HEK293 (cell line): ENCODE measurements around the gene DEFB113.
"Not testable (repeated sequence)": the region's sequence is repeated elsewhere in the genome, so short reads cannot be mapped to it uniquely, and the experiment has no call there.

Source experiments
- CTCF ChIA-PET: fragments of 350-600 bp; formaldehyde crosslinking; extraction: SDS; loops from one replicate; lab custom pipeline; 2021; ENCODE audit warnings: antibody characterized with exemption; lab: Yijun Ruan, JAX
- POLR2A ChIA-PET: fragments of 300-600 bp; formaldehyde crosslinking; extraction: SDS; loops from one replicate; lab custom pipeline; 2020; ENCODE audit warnings: antibody characterized with exemption, inconsistent platforms; lab: Yijun Ruan, JAX
- H3K27ac ChIP-seq: fragments of 200-500 bp; sonication (Bioruptor generic); 2 replicates; pipeline ENCODE4 v1.5.1; 2014; ENCODE audit warnings: low read depth, low read length, control low read depth, inconsistent platforms; ENCODE audit errors: extremely low read depth
- H3K36me3 ChIP-seq, 2 experiments: fragments of 200-500 bp in 1 of 2; sonication (Bioruptor generic) in 1 of 2; 1 replicate in 1 of 2; 2 replicates in 1 of 2; pipeline ENCODE4 v1.5.1; 2014 to 2017; ENCODE audit warnings: inconsistent platforms in 2 of 2, low read length in 2 of 2; ENCODE audit not compliant: control insufficient read depth in 2 of 2, insufficient read depth in 1 of 2
- H3K4me1 ChIP-seq: fragments of 200-500 bp; sonication (Bioruptor generic); 2 replicates; pipeline ENCODE4 v1.5.1; 2014; ENCODE audit warnings: mild to moderate bottlenecking, low read length, inconsistent platforms; ENCODE audit not compliant: control insufficient read depth, insufficient read depth
- H3K4me3 ChIP-seq: 2 replicates; pipeline ENCODE4 v1.5.1; 2011; ENCODE audit warnings: low read depth, mild to moderate bottlenecking, control low read depth, low read length, moderate library complexity
- H3K9me3 ChIP-seq: fragments of 200-500 bp; sonication (Bioruptor generic); 2 replicates; pipeline ENCODE4 v1.5.1; 2014; ENCODE audit warnings: low read depth, low read length, inconsistent platforms; ENCODE audit not compliant: control insufficient read depth, insufficient read depth
- GLI4 ChIP-seq: fragments of 450-650 bp; formaldehyde crosslinking; IDR thresholded peaks from 2 replicates; pipeline ENCODE4 v1.5.1; 2016; ENCODE audit warnings: missing biosample characterization, missing genetic modification characterization
- KLF8 ChIP-seq: fragments of 450-650 bp; formaldehyde crosslinking; IDR thresholded peaks from 2 replicates; pipeline ENCODE4 v1.5.1; 2016; ENCODE audit warnings: missing biosample characterization, missing genetic modification characterization
- OSR2 ChIP-seq: fragments of 450-650 bp; formaldehyde crosslinking; IDR thresholded peaks from 2 replicates; pipeline ENCODE4 v1.5.1; 2016; ENCODE audit warnings: missing biosample characterization, missing genetic modification characterization
- RBAK ChIP-seq: fragments of 450-650 bp; formaldehyde crosslinking; IDR thresholded peaks from 2 replicates; pipeline ENCODE4 v1.5.1; 2016; ENCODE audit warnings: missing biosample characterization, missing genetic modification characterization
- TRIM28 ChIP-seq: IDR thresholded peaks from 2 replicates; pipeline ENCODE4 v1.6.1; 2011; ENCODE audit warnings: low read length, control low read depth, borderline replicate concordance
- ZBTB1 ChIP-seq: fragments of 450-650 bp; formaldehyde crosslinking; IDR thresholded peaks from 2 replicates; pipeline ENCODE4 v1.5.1; 2016; ENCODE audit warnings: missing biosample characterization, missing genetic modification characterization
- ZBTB10 ChIP-seq: fragments of 450-650 bp; formaldehyde crosslinking; IDR thresholded peaks from 2 replicates; pipeline ENCODE4 v1.5.1; 2016; ENCODE audit warnings: missing biosample characterization, missing genetic modification characterization
- ZEB2 ChIP-seq: fragments of 450-650 bp; formaldehyde crosslinking; IDR thresholded peaks from 2 replicates; pipeline ENCODE4 v1.5.1; 2016; ENCODE audit warnings: missing biosample characterization, missing genetic modification characterization
- ZNF133 ChIP-seq: fragments of 450-650 bp; formaldehyde crosslinking; IDR thresholded peaks from 2 replicates; pipeline ENCODE4 v1.5.1; 2016; ENCODE audit warnings: missing biosample characterization, missing genetic modification characterization
- ZNF19 ChIP-seq: fragments of 450-650 bp; formaldehyde crosslinking; IDR thresholded peaks from 2 replicates; pipeline ENCODE4; 2016; ENCODE audit warnings: missing biosample characterization, missing genetic modification characterization, low read depth
- ZNF248 ChIP-seq: fragments of 450-650 bp; formaldehyde crosslinking; IDR thresholded peaks from 2 replicates; pipeline ENCODE4 v1.5.1; 2017; ENCODE audit warnings: missing biosample characterization, missing genetic modification characterization
- ZNF362 ChIP-seq: fragments of 450-650 bp; formaldehyde crosslinking; IDR thresholded peaks from 2 replicates; pipeline ENCODE4 v1.5.1; 2016; ENCODE audit warnings: missing biosample characterization, missing genetic modification characterization
- ZNF416 ChIP-seq: fragments of 450-650 bp; formaldehyde crosslinking; IDR thresholded peaks from 2 replicates; pipeline ENCODE4 v1.5.1; 2016; ENCODE audit warnings: missing biosample characterization, missing genetic modification characterization
- ZNF529 ChIP-seq: fragments of 450-650 bp; formaldehyde crosslinking; IDR thresholded peaks from 2 replicates; pipeline ENCODE4 v1.5.1; 2017; ENCODE audit warnings: missing genetic modification characterization, missing biosample characterization; ENCODE audit not compliant: insufficient replicate concordance
- ZNF585B ChIP-seq: fragments of 450-650 bp; formaldehyde crosslinking; IDR thresholded peaks from 2 replicates; pipeline ENCODE4 v1.5.1; 2016; ENCODE audit warnings: missing biosample characterization, missing genetic modification characterization
- ZNF629 ChIP-seq: fragments of 450-650 bp; formaldehyde crosslinking; IDR thresholded peaks from 2 replicates; pipeline ENCODE4 v1.5.1; 2017; ENCODE audit warnings: missing biosample characterization, missing genetic modification characterization
- ZNF639 ChIP-seq: fragments of 450-650 bp; formaldehyde crosslinking; IDR thresholded peaks from 2 replicates; pipeline ENCODE4 v1.5.1; 2016; ENCODE audit warnings: missing biosample characterization, missing genetic modification characterization
- ZNF660 ChIP-seq: fragments of 450-650 bp; IDR thresholded peaks from 2 replicates; pipeline ENCODE4 v1.5.1; 2018; ENCODE audit warnings: missing biosample characterization, mild to moderate bottlenecking, missing genetic modification characterization
- ZNF837 ChIP-seq: fragments of 450-650 bp; formaldehyde crosslinking; IDR thresholded peaks from 2 replicates; pipeline ENCODE4 v1.5.1; 2016; ENCODE audit warnings: missing biosample characterization, missing genetic modification characterization

Gene DEFB113

GRCh38 chr6:49949062-49949461, 20.4 kb downstream of the DEFB113 start:
- H3K36me3 ChIP-seq, result no peaks in the 10 kb centered on the region
- POLR2A ChIA-PET, result no interaction called here
- no peaks in the 10 kb centered on the region for H3K9me3 ChIP-seq
- H3K27ac ChIP-seq, result no peak overlapping the region
- TF ChIP-seq ZNF837 (tag by site-specific recombination) (no peak), RBAK (tag by site-specific recombination) (no peak), ZNF19 (tag by site-specific recombination) (no peak), ZNF660 (no peak), ZNF416 (tag by site-specific recombination) (no peak), ZNF248 (no peak), ZBTB1 (tag by site-specific recombination) (no peak), ZEB2 (tag by site-specific recombination) (no peak), ZNF133 (tag by site-specific recombination) (no peak), ZNF529 (no peak), ZBTB10 (tag by site-specific recombination) (no peak), KLF8 (tag by site-specific recombination) (no peak), OSR2 (no peak), GLI4 (no peak), ZNF629 (tag by site-specific recombination) (no peak), ZNF585B (tag by site-specific recombination) (no peak), ZNF639 (no peak)
- TF ChIP-seq, all 188 proteins: peak for 0
- Histone ChIP-seq H3K4me3 (no peak overlapping the region), H3K4me1 (no peaks in the 10 kb centered on the region)
- CTCF ChIA-PET, result no interaction called here

- H3K4me1 ChIP-seq, result no peaks in the 10 kb centered on the region
- no peaks in the 10 kb centered on the region for H3K9me3 ChIP-seq
- H3K36me3 ChIP-seq, result no peaks in the 10 kb centered on the region
- H3K27ac ChIP-seq, result no peak overlapping the region
- ChIA-PET CTCF (no interaction called here), POLR2A (no interaction called here)
- no peak overlapping the region for H3K4me3 ChIP-seq
- TF ChIP-seq ZNF362 (tag by site-specific recombination) (no peak), TRIM28 (no peak), ZNF133 (tag by site-specific recombination) (no peak)
These were observed 22.6 kb downstream of the DEFB113 start for GRCh38 chr6:49946835-49947234.

GRCh38 chr6:49944068-49944467, 25.4 kb downstream of the DEFB113 start:
- H3K4me1 ChIP-seq, H3K9me3 ChIP-seq, H3K36me3 ChIP-seq, H3K27ac ChIP-seq, POLR2A ChIA-PET, CTCF ChIA-PET, H3K4me3 ChIP-seq: not testable (repeated sequence)
